Ascending aorta (tissue), 2 donors: ENCODE data around the gene MAP7D2. TPM values are rescaled to one million over a fixed set of nuclear protein-coding genes. Genes with fewer than 3 reads are reported as not detected.

Source experiments
- DNase-seq, 2 donors: peaks; one replicate each; pipeline ENCODE4 v3.0.0-alpha.2; 2019; ENCODE audit warnings: low spot score in 2 of 2
- H3K27ac ChIP-seq, 2 donors: fragments of 200-600 bp; sonication (generic); one replicate each; pipeline ENCODE4 v1.5.1; 2016 to 2017; ENCODE audit warnings: mild to moderate bottlenecking in 1 of 2
- H3K27me3 ChIP-seq: fragments of 200-600 bp; sonication (generic); one replicate; pipeline ENCODE4 v1.5.1; 2017
- H3K36me3 ChIP-seq, 2 donors: fragments of 200-600 bp; sonication (generic); one replicate each; pipeline ENCODE4 v1.5.1; 2016
- H3K4me1 ChIP-seq, 2 donors: fragments of 200-600 bp; sonication (generic); one replicate each; pipeline ENCODE4 v1.5.1; 2016 to 2017; ENCODE audit warnings: mild to moderate bottlenecking in 1 of 2
- H3K4me3 ChIP-seq, 2 donors: fragments of 200-600 bp; sonication (generic); one replicate each; pipeline ENCODE4 v1.5.1; 2016 to 2017; ENCODE audit warnings: mild to moderate bottlenecking in 1 of 2
- H3K9me3 ChIP-seq, 2 donors: fragments of 200-600 bp; sonication (generic); one replicate each; pipeline ENCODE4 v1.5.1; 2016
- intact Hi-C: fragments of 100-400 bp; cut with DNase I; formaldehyde crosslinking; loops from one replicate; pipeline ENCODE4 v1.15.1; 2023
- total RNA-seq: library from RNA; depleted of rRNA; stranded (reverse); fragments of >200 nt; gene quantifications from one replicate; pipeline ENCODE4 v1.1.0, GENCODE V29; 2016
- TF ChIP-seq, protein P1 (sequence below), 3 experiments: fragments of 200-600 bp in 2 of 3; fragments of 450-650 bp in 1 of 3; sonication (generic) in 2 of 3; IDR thresholded peaks; one replicate each; pipeline ENCODE4 v1.5.1; 2016 to 2019; ENCODE audit warnings: antibody characterized with exemption in 3 of 3, mild to moderate bottlenecking in 1 of 3, moderate library complexity in 1 of 3

MAP7D2 gene
- total RNA-seq, 1 donor from 2014 or later: not detected

DNA sequence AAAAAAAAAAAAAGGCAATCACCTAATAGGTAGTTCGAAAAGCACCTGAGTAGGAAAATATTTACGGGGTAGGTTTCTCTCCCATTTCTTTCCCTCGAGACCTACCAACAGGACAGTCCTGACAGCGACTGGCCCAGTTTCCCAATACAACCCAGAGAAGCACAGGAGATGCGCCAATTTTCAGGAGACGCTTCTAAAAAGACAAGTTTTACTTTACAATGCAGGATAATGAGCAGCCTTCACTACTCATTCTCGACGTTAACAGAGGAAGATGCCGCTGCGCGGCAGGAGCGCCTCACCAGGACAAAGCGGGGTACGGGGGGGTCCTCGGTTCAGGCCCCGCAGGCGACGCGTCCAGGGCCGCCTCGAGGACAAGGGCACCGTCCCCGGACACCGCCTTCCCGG lies 126.6 kb downstream of the MAP7D2 start:
- no peak for DNase-seq
- peak overlapping the region; percentile 61 to 69 for H3K4me3 ChIP-seq
- H3K27me3 ChIP-seq: no peaks in the 10 kb centered on the region
- H3K4me1 ChIP-seq: no peaks in the 10 kb centered on the region
- H3K27ac ChIP-seq: peak overlapping the region; percentile 32 to 46
- intact Hi-C loops: loop anchor here (2.0 to 10.0 kb wide), 3 partner anchors 83 to 155 kb away; partner anchors contain the start of genes EIF1AX and SH3KBP1
- TF ChIP-seq, protein P1, sequence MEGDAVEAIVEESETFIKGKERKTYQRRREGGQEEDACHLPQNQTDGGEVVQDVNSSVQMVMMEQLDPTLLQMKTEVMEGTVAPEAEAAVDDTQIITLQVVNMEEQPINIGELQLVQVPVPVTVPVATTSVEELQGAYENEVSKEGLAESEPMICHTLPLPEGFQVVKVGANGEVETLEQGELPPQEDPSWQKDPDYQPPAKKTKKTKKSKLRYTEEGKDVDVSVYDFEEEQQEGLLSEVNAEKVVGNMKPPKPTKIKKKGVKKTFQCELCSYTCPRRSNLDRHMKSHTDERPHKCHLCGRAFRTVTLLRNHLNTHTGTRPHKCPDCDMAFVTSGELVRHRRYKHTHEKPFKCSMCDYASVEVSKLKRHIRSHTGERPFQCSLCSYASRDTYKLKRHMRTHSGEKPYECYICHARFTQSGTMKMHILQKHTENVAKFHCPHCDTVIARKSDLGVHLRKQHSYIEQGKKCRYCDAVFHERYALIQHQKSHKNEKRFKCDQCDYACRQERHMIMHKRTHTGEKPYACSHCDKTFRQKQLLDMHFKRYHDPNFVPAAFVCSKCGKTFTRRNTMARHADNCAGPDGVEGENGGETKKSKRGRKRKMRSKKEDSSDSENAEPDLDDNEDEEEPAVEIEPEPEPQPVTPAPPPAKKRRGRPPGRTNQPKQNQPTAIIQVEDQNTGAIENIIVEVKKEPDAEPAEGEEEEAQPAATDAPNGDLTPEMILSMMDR (IDR thresholded peaks at IDR 0.05): no peak
- peaks cover 0 to 2% of the 10 kb centered on the region in 2 donors for H3K9me3 ChIP-seq
- H3K36me3 ChIP-seq: no peaks in the 10 kb centered on the region

DNA sequence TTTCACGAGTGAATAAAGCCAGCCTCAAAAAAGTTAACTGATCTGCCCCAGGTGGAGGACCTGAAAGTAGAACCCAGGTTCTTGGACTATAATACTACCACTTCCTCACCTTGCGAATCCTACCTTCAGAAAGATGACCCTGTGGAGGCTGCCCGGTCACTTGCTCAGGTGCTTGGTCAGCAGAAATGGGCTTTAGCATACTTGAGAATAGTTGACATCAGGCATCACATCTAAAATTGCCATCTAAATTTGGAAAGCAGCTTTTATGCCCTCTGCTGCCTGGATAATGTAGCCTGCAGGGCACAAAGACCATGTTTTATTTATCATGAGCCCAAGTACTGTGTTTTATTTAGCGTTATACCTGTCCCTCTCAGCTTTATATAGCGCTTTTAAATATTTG lies 128.9 kb downstream of the MAP7D2 start:
- H3K36me3 ChIP-seq: no peaks in the 10 kb centered on the region
- TF ChIP-seq, protein P1 (IDR thresholded peaks at IDR 0.05): no peak
- intact Hi-C loops: no loop called here
- DNase-seq: no peak
- H3K4me1 ChIP-seq: no peaks in the 10 kb centered on the region
- H3K9me3 ChIP-seq: peaks cover 0 to 3% of the 10 kb centered on the region in 2 donors
- no peak overlapping the region for H3K27ac ChIP-seq
- no peak overlapping the region for H3K4me3 ChIP-seq
- no peaks in the 10 kb centered on the region for H3K27me3 ChIP-seq

DNA sequence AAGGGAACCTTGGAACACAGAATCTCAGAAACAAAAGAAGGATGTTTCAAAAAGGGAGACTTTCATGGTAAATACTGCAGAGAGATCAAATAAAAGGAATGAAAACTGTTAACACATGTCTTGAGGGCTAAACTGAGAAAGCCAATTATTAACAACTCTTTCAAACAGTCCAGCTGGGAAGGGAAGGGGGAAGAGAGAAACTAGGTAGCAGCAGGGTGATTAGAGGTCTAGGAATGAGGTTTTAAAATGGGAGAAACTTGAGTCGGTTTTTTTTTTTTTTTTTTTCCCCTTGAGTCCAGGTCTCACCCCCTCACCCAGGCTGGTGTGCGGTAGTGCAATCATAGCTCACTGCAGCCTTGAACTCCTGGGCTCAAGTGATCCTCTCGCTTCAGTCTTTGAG lies 130.2 kb downstream of the MAP7D2 start:
- no peaks in the 10 kb centered on the region for H3K27me3 ChIP-seq
- intact Hi-C loops: no loop called here
- no peak for DNase-seq
- TF ChIP-seq, protein P1 (IDR thresholded peaks at IDR 0.05): no peak
- peaks cover 0 to 3% of the 10 kb centered on the region in 2 donors for H3K9me3 ChIP-seq
- no peaks in the 10 kb centered on the region for H3K4me1 ChIP-seq
- H3K36me3 ChIP-seq: no peaks in the 10 kb centered on the region
- H3K4me3 ChIP-seq: no peak overlapping the region
- H3K27ac ChIP-seq: no peak overlapping the region

DNA sequence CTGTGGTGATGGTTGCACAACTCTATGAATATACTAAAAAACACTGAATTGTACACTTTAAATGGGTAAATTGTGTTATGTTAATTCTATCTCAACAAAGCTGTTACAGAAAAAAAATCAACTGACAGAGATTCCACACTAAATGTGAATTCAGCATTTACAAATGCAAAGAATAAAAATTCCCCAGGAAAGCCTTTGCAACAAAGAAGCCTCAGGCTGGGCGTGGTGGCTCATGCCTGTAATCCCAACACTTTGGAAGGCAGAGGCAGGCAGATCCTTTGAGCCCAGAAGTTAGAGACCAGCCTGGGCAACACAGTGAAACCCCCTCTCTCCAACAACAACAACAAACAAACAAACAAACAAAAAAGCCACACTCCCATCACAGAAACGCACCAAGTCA lies 134.8 kb downstream of the MAP7D2 start:
- no peak overlapping the region for H3K27ac ChIP-seq
- TF ChIP-seq, protein P1 (IDR thresholded peaks at IDR 0.05): no peak
- no peak overlapping the region for H3K4me3 ChIP-seq
- no peaks in the 10 kb centered on the region for H3K27me3 ChIP-seq
- no peaks in the 10 kb centered on the region for H3K4me1 ChIP-seq
- no peak for DNase-seq
- H3K9me3 ChIP-seq: peaks cover 0 to 3% of the 10 kb centered on the region in 2 donors
- H3K36me3 ChIP-seq: no peaks in the 10 kb centered on the region
- intact Hi-C loops: no loop called here

DNA sequence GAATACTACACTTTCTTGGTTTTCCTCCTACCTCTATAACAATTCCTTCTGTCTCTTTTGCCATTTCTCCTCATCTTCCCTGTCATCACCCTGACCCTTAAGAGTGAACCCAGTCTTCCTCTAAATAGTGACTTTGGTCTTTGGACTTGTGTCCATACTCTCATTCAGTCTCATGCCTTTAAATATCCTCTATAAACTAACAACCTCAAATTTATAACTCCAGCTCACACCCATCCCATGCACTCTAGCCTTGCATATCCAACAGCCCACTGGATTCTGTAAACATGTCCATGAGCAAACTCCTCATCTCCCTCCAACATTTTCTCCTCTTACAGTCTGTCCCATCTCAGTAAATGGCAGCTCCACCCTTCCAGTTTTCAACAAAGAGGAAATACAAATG lies 140.9 kb downstream of the MAP7D2 start:
- TF ChIP-seq, protein P1 (IDR thresholded peaks at IDR 0.05): no peak
- intact Hi-C loops: no loop called here
- H3K27me3 ChIP-seq: no peaks in the 10 kb centered on the region
- no peak overlapping the region for H3K27ac ChIP-seq
- no peak for DNase-seq
- H3K36me3 ChIP-seq: no peaks in the 10 kb centered on the region
- no peaks in the 10 kb centered on the region for H3K4me1 ChIP-seq
- no peaks in the 10 kb centered on the region for H3K9me3 ChIP-seq
- no peak overlapping the region for H3K4me3 ChIP-seq

DNA sequence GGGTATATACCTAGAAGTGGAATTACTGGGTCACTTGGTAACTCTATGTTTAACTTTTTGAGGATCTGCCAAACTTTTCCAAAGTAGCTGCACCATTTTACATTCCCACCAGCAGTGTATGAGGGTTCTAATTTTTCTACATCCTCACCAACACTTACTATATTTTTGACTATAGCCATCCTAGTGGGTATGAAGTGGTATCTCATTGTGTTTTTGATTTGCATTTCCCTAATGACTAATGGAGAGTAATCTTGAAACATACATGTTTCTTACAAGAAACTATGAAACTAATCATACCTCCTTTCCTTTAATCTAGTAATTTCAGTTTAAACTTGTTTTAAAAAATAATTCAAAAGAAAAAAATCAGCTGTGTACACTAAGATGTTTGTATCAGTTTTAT lies 143.7 kb downstream of the MAP7D2 start:
- TF ChIP-seq, protein P1 (IDR thresholded peaks at IDR 0.05): no peak
- no peaks in the 10 kb centered on the region for H3K9me3 ChIP-seq
- no peaks in the 10 kb centered on the region for H3K36me3 ChIP-seq
- H3K4me1 ChIP-seq: no peaks in the 10 kb centered on the region
- DNase-seq: no peak
- no peaks in the 10 kb centered on the region for H3K27me3 ChIP-seq
- no peak overlapping the region for H3K4me3 ChIP-seq
- intact Hi-C loops: no loop called here
- no peak overlapping the region for H3K27ac ChIP-seq
